ENCODE measurements around the gene SNAP29.

Gene SNAP29

DNA sequence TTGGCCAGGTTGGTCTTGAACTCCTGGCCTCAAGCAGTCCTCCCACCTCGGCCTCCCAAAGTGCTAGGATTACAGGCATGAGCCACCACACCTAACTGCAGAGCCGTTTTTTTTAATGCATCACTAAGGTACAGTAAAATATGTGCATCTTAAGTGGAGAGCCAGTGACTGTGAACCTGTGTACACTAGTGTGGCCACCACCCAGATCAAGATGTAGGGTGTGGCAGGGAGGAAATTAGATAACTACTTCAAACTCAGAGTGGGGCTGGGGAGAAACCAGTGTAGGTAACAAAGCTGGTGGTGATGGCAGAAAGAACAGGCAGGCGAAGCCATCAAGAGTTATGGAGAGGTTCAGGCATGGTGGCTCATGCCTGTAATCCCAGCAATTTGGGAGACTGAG is 14.4 kb downstream of the SNAP29 start:
- Histone ChIP-seq H3K27me3 (ENCODE audit: insufficient read depth, poor library complexity, severe bottlenecking) (no peaks in the 10 kb centered on the region), H3K27ac (replicated peaks) (no peak overlapping the region), H3K4me3 (replicated peaks; ENCODE audit: insufficient read depth, low read length) (no peak overlapping the region)
- TF ChIP-seq, protein P1, sequence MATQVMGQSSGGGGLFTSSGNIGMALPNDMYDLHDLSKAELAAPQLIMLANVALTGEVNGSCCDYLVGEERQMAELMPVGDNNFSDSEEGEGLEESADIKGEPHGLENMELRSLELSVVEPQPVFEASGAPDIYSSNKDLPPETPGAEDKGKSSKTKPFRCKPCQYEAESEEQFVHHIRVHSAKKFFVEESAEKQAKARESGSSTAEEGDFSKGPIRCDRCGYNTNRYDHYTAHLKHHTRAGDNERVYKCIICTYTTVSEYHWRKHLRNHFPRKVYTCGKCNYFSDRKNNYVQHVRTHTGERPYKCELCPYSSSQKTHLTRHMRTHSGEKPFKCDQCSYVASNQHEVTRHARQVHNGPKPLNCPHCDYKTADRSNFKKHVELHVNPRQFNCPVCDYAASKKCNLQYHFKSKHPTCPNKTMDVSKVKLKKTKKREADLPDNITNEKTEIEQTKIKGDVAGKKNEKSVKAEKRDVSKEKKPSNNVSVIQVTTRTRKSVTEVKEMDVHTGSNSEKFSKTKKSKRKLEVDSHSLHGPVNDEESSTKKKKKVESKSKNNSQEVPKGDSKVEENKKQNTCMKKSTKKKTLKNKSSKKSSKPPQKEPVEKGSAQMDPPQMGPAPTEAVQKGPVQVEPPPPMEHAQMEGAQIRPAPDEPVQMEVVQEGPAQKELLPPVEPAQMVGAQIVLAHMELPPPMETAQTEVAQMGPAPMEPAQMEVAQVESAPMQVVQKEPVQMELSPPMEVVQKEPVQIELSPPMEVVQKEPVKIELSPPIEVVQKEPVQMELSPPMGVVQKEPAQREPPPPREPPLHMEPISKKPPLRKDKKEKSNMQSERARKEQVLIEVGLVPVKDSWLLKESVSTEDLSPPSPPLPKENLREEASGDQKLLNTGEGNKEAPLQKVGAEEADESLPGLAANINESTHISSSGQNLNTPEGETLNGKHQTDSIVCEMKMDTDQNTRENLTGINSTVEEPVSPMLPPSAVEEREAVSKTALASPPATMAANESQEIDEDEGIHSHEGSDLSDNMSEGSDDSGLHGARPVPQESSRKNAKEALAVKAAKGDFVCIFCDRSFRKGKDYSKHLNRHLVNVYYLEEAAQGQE (IDR thresholded peaks at IDR 0.05; ENCODE audit: insufficient replicate concordance, low read depth), result no peak
- TF ChIP-seq GABPA (IDR thresholded peaks at IDR 0.05; ENCODE audit: low read depth) (no peak), SPI1 (IDR thresholded peaks at IDR 0.05; ENCODE audit: borderline replicate concordance, low read depth) (no peak), POLR2AphosphoS5 (IDR thresholded peaks at IDR 0.05; ENCODE audit: low read depth) (no peak)
- TF ChIP-seq, protein P2, sequence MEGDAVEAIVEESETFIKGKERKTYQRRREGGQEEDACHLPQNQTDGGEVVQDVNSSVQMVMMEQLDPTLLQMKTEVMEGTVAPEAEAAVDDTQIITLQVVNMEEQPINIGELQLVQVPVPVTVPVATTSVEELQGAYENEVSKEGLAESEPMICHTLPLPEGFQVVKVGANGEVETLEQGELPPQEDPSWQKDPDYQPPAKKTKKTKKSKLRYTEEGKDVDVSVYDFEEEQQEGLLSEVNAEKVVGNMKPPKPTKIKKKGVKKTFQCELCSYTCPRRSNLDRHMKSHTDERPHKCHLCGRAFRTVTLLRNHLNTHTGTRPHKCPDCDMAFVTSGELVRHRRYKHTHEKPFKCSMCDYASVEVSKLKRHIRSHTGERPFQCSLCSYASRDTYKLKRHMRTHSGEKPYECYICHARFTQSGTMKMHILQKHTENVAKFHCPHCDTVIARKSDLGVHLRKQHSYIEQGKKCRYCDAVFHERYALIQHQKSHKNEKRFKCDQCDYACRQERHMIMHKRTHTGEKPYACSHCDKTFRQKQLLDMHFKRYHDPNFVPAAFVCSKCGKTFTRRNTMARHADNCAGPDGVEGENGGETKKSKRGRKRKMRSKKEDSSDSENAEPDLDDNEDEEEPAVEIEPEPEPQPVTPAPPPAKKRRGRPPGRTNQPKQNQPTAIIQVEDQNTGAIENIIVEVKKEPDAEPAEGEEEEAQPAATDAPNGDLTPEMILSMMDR (IDR thresholded peaks at IDR 0.05; ENCODE audit: insufficient read depth, low read length), result no peak
- DNase-seq (ENCODE audit: low read depth in 1 of 2, low spot score in 1 of 2), result no peak

DNA sequence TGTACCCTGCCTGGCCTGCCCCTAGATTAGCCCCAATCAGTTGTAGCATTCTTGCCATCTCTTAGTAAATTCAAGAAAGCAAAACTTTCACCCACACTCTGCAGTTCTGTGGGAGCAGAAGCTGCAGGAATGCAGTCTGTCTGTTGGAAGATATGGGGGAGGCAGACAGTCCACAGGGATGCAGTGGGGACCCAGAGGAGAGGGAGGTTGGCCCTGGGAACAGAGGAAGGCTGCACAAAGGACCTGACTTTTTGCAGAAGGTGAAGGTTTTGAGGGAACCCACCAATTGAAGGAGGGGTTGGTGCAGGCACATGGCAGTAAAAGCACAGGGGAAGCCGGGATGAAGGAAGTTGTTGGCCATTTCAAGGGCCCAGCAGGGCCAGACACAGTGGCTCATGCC is 16.5 kb downstream of the SNAP29 start:
- Histone ChIP-seq H3K4me3 (replicated peaks; ENCODE audit: insufficient read depth, low read length) (no peak overlapping the region), H3K27ac (replicated peaks) (no peak overlapping the region), H3K27me3 (ENCODE audit: insufficient read depth, poor library complexity, severe bottlenecking) (no peaks in the 10 kb centered on the region)
- TF ChIP-seq POLR2AphosphoS5 (IDR thresholded peaks at IDR 0.05; ENCODE audit: low read depth), result no peak
- TF ChIP-seq, protein P2 (IDR thresholded peaks at IDR 0.05; ENCODE audit: insufficient read depth, low read length), result no peak
- TF ChIP-seq GABPA (IDR thresholded peaks at IDR 0.05; ENCODE audit: low read depth), result no peak
- no peak for TF ChIP-seq SPI1 (IDR thresholded peaks at IDR 0.05; ENCODE audit: borderline replicate concordance, low read depth)
- TF ChIP-seq, protein P1 (IDR thresholded peaks at IDR 0.05; ENCODE audit: insufficient replicate concordance, low read depth), result no peak
- no peak for DNase-seq (ENCODE audit: low read depth in 1 of 2, low spot score in 1 of 2)

DNA sequence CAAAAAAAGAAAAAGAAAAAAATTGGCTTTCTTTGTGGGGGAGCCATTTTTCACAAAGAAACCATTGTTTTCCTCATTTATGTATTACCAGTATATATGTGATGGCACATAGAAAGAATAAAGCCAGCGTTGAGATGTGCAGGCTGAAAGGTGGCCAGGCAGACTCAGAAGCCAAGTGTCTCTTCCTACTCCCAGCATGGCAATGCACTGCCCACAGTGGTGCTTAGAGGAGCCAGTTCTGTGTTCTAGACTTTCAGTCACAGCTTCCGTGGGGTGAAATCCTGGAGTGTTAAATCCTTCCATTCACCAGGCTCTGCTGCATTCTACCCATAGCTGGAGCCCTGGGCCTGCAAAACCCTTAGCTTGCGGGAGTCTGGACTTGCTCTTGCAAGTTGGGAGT is 18.9 kb downstream of the SNAP29 start:
- DNase-seq (ENCODE audit: low read depth in 1 of 2, low spot score in 1 of 2), result no peak
- Histone ChIP-seq H3K4me3 (replicated peaks; ENCODE audit: insufficient read depth, low read length) (no peak overlapping the region), H3K27ac (replicated peaks) (no peak overlapping the region), H3K27me3 (ENCODE audit: insufficient read depth, poor library complexity, severe bottlenecking) (no peaks in the 10 kb centered on the region)
- no peak for TF ChIP-seq GABPA (IDR thresholded peaks at IDR 0.05; ENCODE audit: low read depth)
- TF ChIP-seq, protein P1 (IDR thresholded peaks at IDR 0.05; ENCODE audit: insufficient replicate concordance, low read depth), result no peak
- TF ChIP-seq, protein P2 (IDR thresholded peaks at IDR 0.05; ENCODE audit: insufficient read depth, low read length), result no peak
- TF ChIP-seq POLR2AphosphoS5 (IDR thresholded peaks at IDR 0.05; ENCODE audit: low read depth), result no peak
- no peak for TF ChIP-seq SPI1 (IDR thresholded peaks at IDR 0.05; ENCODE audit: borderline replicate concordance, low read depth)

Data from HL-60 (cell line).